Transverse colon (tissue), 4 donors: Measurements from ENCODE around the gene ENG. TPM values are rescaled to one million over a fixed set of nuclear protein-coding genes. Genes with fewer than 3 reads are reported as not detected.

Experiments
- DNase-seq: peaks from one replicate; pipeline ENCODE4 v3.0.0-alpha.2; 2019
- H3K27ac ChIP-seq, 4 donors: fragments of 200-600 bp; sonication (generic); 2 replicates each; pipeline ENCODE4 v1.5.1; 2016 to 2018; ENCODE audit warnings: inconsistent platforms in 4 of 4
- H3K27me3 ChIP-seq: fragments of 200-600 bp; sonication (generic); 2 replicates; pipeline ENCODE4 v1.5.1; 2017; ENCODE audit warnings: inconsistent platforms
- H3K36me3 ChIP-seq, 4 donors: fragments of 200-600 bp; sonication (generic); 2 replicates each; pipeline ENCODE4 v1.5.1; 2017 to 2019; ENCODE audit warnings: inconsistent platforms in 4 of 4
- H3K4me1 ChIP-seq, 4 donors: fragments of 200-600 bp; sonication (generic); 2 replicates each; pipeline ENCODE4 v1.5.1; 2017 to 2020; ENCODE audit warnings: inconsistent platforms in 4 of 4
- H3K4me3 ChIP-seq, 4 donors: fragments of 200-600 bp; sonication (generic); 1 replicate in 1 of 4; 2 replicates in 3 of 4; pipeline versions ENCODE4 v1.5.1 to v1.6.1; 2017 to 2019; ENCODE audit warnings: inconsistent platforms in 4 of 4
- H3K9me3 ChIP-seq, 2 donors: fragments of 200-600 bp; sonication (generic); 2 replicates each; pipeline ENCODE4 v1.5.1; 2017 to 2019; ENCODE audit warnings: inconsistent platforms in 2 of 2
- CTCF ChIP-seq, 5 experiments: fragments of 200-600 bp in 3 of 5; fragments of 450-650 bp in 2 of 5; sonication (generic) in 3 of 5; IDR thresholded peaks; 1 replicate in 2 of 5; 2 replicates in 3 of 5; pipeline ENCODE4 v1.5.1; 2016 to 2017; ENCODE audit warnings: antibody characterized with exemption in 5 of 5, inconsistent platforms in 3 of 5, mild to moderate bottlenecking in 2 of 5, moderate library complexity in 1 of 5
- EP300 ChIP-seq: sonication (generic); formaldehyde crosslinking; IDR thresholded peaks from one replicate; pipeline ENCODE4 v1.6.1; 2017; ENCODE audit warnings: antibody characterized with exemption, low read depth
- POLR2A ChIP-seq: fragments of 450-650 bp; IDR thresholded peaks from one replicate; pipeline ENCODE4 v1.6.1; 2016; ENCODE audit warnings: antibody characterized with exemption, mild to moderate bottlenecking, moderate library complexity
- POLR2AphosphoS5 ChIP-seq, 3 donors: sonication (generic); formaldehyde crosslinking; IDR thresholded peaks; one replicate each; pipeline ENCODE4 v1.6.1; 2016; ENCODE audit warnings: antibody characterized with exemption in 3 of 3
- WGBS, 2 donors: methylation state at CpG; one replicate each; pipeline ENCODE4 v1.1.5; 2018; ENCODE audit warnings: low coverage in 1 of 2; 5-methylcytosine and 5-hydroxymethylcytosine counted together
- in situ Hi-C, 4 donors: fragments of 200-750 bp; cut with MboI; loops; one replicate each; pipeline versions ENCODE4 v1.15.0 to v1.15.1; 2017; ENCODE audit warnings: low sequenced_read_pairs in 3 of 4, low pct_ligation_motif_present in 1 of 4, low pct_unique_long_range_greater_than_20kb in 1 of 4
- intact Hi-C: fragments of 100-400 bp; cut with DNase I; formaldehyde crosslinking; loops from one replicate; pipeline ENCODE4 v1.15.1; 2023; ENCODE audit warnings: low total_unique reads
- total RNA-seq, 4 donors: library from RNA; depleted of rRNA; stranded (reverse); fragments of >200 nt; gene quantifications; one replicate each; pipeline ENCODE4 v1.1.0, GENCODE V29; 2016

The ENG gene
- total RNA-seq = 10 to 100 TPM; 10.6 to 23.9 (median 17.0) TPM

GRCh38 chr9:127854184-127854806 lies at the start of gene ENG:
Gene ENG, minus strand, starts transcription at chr9:127854658. Its CDS starts 303 bp downstream, at chr9:127854355.
- Histone ChIP-seq H3K9me3 (no peaks in the 10 kb centered on the region), H3K36me3 (no peaks in the 10 kb centered on the region), H3K4me3 (peak within 1 kb of the TSS; percentile 15 to 54 (median 38)), H3K27ac (peak within 1 kb of the TSS; percentile 78 to 84 (median 82)), H3K4me1 (peaks cover 0 to 28% (median 11%) of the 10 kb centered on the region in 4 donors), H3K27me3 (no peaks in the 10 kb centered on the region)
- WGBS, 2 donors = 46% methylated on average over 36 of the region's 37 CpGs; no CpG with 5 or more reads in 1 of the 2 donors
- in situ Hi-C loops (no loop called here), intact Hi-C loops (no loop called here)
- peak; percentile 58 for DNase-seq
- TF ChIP-seq POLR2AphosphoS5 (IDR thresholded peaks at IDR 0.05) = peak; percentile 34 to 57 (median 50)
- TF ChIP-seq CTCF (IDR thresholded peaks at IDR 0.05) = no peak
- TF ChIP-seq EP300 = no peak
- peak; percentile 23 for TF ChIP-seq POLR2A

GRCh38 chr9:127903557-127904475 lies 49.4 kb upstream of the ENG start:
- TF ChIP-seq POLR2A (peak; percentile 27), POLR2AphosphoS5 (IDR thresholded peaks at IDR 0.05) (peak; percentile 16 to 63 (median 38)), CTCF (IDR thresholded peaks at IDR 0.05) (no peak), EP300 (peak; percentile 4)
- intact Hi-C loops = no loop called here
- Histone ChIP-seq H3K36me3 (no peaks in the 10 kb centered on the region), H3K27me3 (no peaks in the 10 kb centered on the region), H3K9me3 (no peaks in the 10 kb centered on the region), H3K27ac (peak overlapping the region; percentile 76 to 89 (median 84)), H3K4me1 (peaks cover 46 to 81% (median 56%) of the 10 kb centered on the region in 4 donors), H3K4me3 (peak overlapping the region in 2 of 4 donors; percentile 1 to 40)
- WGBS, 2 donors = 30 to 44% methylated on average over 2 to 15 of the region's 17 CpGs
- peak; percentile 91 for DNase-seq
- in situ Hi-C loops = loop anchor here in 3 of 4 donors (25.0 kb wide), 2 partner anchors 117 to 317 kb away; partner anchors contain the start of genes CDK9 (in 1 of the 3) and SH2D3C (in 1 of the 3)

GRCh38 chr9:127899128-127899943 lies 44.9 kb upstream of the ENG start, which contains the start of gene ST6GALNAC6:
Gene ST6GALNAC6, minus strand, starts transcription at chr9:127899603. Its CDS starts 1,622 bp downstream, at chr9:127897981.
- in situ Hi-C loops = no loop called here
- Histone ChIP-seq H3K4me1 (peaks cover 25 to 71% (median 47%) of the 10 kb centered on the region in 4 donors), H3K27ac (peak within 1 kb of the TSS; percentile 88 to 93 (median 90)), H3K36me3 (peaks cover 0 to 18% (median 4%) of the 10 kb centered on the region in 4 donors), H3K4me3 (peak within 1 kb of the TSS; percentile 44 to 87 (median 80)), H3K9me3 (no peaks in the 10 kb centered on the region), H3K27me3 (no peaks in the 10 kb centered on the region)
- DNase-seq = peak; percentile 79
- WGBS, 2 donors = 0% methylated on average over 27 of the region's 89 CpGs; no CpG with 5 or more reads in 1 of the 2 donors
- intact Hi-C loops = no loop called here
- TF ChIP-seq POLR2AphosphoS5 (IDR thresholded peaks at IDR 0.05) = peak in 1 of 3 donors; percentile 11
- no peak for TF ChIP-seq CTCF (IDR thresholded peaks at IDR 0.05)
- no peak for TF ChIP-seq EP300
- no peak for TF ChIP-seq POLR2A
